Fibroblast of the aortic adventitia (primary cell): Measurements from ENCODE around the gene ASAP2. TPM values are rescaled to one million over a fixed set of nuclear protein-coding genes. Genes with fewer than 3 reads are reported as not detected.

Experiments
- DNase-seq: peaks from one replicate; pipeline ENCODE4 v3.0.0-alpha.2; 2010; ENCODE audit warnings: low read depth
- H3K4me3 ChIP-seq: 2 replicates; pipeline ENCODE4 v1.5.1; 2011; ENCODE audit warnings: low read depth, mild to moderate bottlenecking, control low read depth, low read length, moderate library complexity
- total RNA-seq: library from RNA; depleted of rRNA; stranded (reverse); fragments of >200 nt; gene quantifications from 2 replicates; pipeline ENCODE4 v1.2.3, GENCODE V29; 2012; ENCODE audit warnings: low replicate concordance
- TF ChIP-seq, protein P1 (sequence below): IDR thresholded peaks from 2 replicates; pipeline ENCODE4 v1.5.1; 2011; ENCODE audit warnings: mild to moderate bottlenecking, low read length, control low read depth, inconsistent platforms; ENCODE audit not compliant: insufficient read depth

Gene ASAP2
- total RNA-seq, 1 donor: 76.4 TPM

DNA sequence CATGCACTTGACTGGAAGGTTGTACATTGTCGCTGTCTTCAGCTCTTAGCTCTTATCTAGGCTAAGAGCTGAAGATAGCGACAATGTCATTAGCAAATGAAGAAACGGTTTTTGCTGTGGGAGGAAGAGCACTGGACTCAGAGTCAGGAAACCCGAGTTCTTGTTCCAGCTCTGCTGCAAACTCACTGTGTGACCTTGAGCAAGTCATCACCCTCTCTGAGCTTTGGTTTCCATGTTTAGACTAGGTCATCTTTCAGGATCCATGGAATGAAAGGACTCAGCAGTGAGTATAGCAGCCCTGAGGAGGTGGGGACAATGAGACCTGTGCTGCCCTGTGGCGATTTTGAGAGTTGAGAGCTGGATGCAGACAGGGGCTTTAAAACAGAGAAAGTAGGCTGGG is 85.3 kb downstream of the ASAP2 start:
- DNase-seq: no peak
- TF ChIP-seq, protein P1, sequence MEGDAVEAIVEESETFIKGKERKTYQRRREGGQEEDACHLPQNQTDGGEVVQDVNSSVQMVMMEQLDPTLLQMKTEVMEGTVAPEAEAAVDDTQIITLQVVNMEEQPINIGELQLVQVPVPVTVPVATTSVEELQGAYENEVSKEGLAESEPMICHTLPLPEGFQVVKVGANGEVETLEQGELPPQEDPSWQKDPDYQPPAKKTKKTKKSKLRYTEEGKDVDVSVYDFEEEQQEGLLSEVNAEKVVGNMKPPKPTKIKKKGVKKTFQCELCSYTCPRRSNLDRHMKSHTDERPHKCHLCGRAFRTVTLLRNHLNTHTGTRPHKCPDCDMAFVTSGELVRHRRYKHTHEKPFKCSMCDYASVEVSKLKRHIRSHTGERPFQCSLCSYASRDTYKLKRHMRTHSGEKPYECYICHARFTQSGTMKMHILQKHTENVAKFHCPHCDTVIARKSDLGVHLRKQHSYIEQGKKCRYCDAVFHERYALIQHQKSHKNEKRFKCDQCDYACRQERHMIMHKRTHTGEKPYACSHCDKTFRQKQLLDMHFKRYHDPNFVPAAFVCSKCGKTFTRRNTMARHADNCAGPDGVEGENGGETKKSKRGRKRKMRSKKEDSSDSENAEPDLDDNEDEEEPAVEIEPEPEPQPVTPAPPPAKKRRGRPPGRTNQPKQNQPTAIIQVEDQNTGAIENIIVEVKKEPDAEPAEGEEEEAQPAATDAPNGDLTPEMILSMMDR: no peak
- H3K4me3 ChIP-seq: no peak overlapping the region

DNA sequence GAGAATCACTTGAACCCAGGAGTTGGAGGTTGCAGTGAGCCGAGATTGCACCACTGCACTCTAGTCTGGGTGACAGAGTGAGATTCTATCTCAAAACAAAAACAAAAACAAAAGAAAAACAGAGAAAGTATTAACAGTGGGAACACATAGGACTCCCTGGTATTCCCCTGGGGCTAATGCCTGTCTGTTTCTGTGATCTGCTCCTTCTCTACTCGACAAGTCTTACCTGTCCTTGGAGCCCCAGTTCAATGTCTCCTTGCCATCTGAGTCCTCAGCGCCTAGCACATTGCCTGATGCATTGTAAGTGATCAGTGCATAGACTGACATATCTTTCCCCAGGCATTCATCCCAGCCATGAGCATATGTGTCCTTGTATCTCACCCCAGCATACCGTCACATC is 85.8 kb downstream of the ASAP2 start:
- DNase-seq: no peak
- no peak overlapping the region for H3K4me3 ChIP-seq
- TF ChIP-seq, protein P1: no peak

DNA sequence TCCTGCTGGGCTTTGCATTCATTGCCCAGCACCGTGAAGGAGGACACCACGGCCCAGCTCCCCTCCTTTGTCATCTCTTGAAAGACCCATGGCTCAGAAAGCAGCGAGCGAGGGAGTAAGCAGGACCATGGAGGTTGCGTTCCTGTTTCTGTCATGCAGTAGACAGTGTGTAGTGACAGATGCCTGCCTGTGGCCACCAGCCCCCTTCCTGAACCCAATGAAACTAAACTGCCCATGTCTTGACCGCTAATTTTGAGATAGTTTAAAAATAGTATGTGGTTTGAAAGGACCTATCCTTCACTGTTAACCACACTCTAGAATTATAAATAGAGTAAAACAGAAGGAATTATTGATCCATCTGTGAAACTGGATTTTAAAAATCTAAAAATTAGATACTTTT is 88.2 kb downstream of the ASAP2 start:
- no peak overlapping the region for H3K4me3 ChIP-seq
- TF ChIP-seq, protein P1: no peak
- DNase-seq: no peak

DNA sequence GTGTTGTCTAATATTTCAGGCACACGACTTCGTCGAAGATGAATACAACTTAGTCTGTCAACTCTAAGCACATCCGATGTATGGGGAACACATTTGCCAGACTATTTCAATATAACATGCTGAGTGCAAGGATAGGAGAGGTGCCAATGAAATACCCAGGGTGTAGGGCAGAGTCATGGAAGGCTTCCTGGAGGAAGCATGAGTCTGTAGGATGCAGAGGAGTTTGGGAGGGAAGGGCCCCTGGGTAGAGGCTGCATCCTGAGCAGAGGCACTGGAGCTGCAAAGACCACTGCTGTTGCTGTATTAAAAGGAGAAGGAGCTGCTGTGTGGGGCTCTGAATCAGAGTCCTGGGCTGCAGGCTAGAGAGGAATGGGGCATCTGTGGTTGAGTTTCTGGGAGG is 89.9 kb downstream of the ASAP2 start:
- H3K4me3 ChIP-seq: no peak overlapping the region
- TF ChIP-seq, protein P1: no peak
- no peak for DNase-seq

DNA sequence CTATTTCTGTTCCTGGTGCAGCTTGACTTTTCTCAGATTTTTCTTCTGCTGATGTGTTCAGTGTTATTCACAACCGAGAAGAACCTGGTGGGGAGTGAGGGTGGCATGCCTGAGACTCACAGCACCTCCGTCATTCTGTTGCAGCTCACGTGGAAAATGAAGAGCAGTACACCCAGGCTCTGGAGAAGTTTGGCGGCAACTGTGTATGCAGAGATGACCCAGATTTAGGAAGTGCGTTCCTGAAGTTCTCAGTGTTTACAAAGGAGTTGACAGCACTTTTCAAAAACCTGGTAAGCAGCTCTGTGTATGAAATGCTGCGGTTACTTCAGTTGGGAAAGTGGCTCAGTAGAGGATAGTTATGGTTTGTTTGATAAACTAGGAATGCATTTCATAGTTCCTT is 90.5 kb downstream of the ASAP2 start:
- peak; percentile 28 for DNase-seq
- no peak overlapping the region for H3K4me3 ChIP-seq
- TF ChIP-seq, protein P1: no peak

DNA sequence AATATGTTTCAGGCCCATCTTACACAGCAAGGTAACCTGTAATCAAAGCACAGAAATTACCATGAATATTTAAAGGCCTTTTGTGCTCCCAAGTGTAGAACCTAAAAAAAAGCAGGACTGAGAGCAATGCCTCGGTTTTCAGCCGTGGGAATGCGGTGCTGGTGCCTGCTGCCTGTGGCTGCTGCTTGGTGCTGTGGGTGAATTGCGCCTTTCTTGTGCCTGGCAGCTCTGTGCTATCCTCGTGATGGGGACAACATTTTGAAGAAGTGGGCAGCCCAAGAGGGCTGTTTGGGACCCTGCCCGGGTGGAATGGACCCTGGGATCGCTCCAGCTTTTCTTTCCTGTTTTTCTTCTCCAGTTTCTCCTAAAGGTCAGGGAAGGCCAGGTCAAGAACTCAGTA is 91.2 kb downstream of the ASAP2 start:
- H3K4me3 ChIP-seq: no peak overlapping the region
- DNase-seq: no peak
- TF ChIP-seq, protein P1: no peak

DNA sequence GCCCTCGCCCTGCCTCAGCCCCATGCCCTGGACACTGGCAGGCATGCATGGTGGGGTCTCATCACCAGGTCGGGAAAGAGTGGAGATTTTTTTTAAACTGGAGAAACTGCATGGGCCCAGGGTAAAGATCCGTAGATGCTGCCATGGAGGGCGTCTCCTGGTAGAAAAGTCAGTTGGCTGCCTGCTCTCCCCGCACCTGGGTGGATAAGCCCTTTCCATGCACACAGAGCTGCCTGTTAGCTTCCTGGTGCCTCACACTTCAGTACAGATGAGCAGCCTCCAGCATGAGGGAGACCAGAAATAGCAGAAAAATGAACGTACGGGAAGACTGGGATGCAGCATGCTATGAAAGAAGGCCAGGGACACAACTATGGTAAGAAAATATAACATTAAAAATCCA is 92.0 kb downstream of the ASAP2 start:
- TF ChIP-seq, protein P1: no peak
- no peak overlapping the region for H3K4me3 ChIP-seq
- no peak for DNase-seq
